ENCODE measurements around the gene KAZN.

DNA sequence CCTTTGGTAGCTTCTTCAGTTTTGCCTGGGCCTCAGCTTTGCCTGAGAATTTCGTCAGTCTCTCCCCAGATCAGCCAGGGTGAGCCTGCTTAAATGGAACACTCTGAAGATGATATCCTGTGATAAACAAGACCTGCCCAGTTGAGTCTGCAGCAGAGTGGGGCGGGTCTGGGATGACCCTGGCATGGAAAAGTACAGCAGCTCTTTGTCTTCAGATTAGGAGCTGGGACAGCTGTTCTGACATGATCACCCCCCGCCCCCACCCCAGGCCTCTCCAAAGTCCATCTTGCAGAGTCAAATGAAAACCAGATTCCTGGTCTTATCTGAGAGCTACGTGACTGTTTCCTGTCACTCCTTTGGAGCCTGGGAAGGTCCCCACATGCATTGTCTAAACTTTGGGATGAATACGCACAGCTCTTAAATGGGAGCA lies 552.9 kb downstream of the KAZN start:
- TF ChIP-seq EZH2 (IDR thresholded peaks at IDR 0.05; ENCODE audit: borderline replicate concordance, insufficient read depth, low read length, poor library complexity, severe bottlenecking), result no peak
- no peak for TF ChIP-seq CTCF (IDR thresholded peaks at IDR 0.05; ENCODE audit: poor library complexity, severe bottlenecking)
- no peak for TF ChIP-seq REST (IDR thresholded peaks at IDR 0.05; ENCODE audit: borderline replicate concordance)
- TF ChIP-seq SMC3 (conservative IDR thresholded peaks at IDR 0.05; ENCODE audit: poor library complexity), result no peak
- TF ChIP-seq MXI1 (conservative IDR thresholded peaks at IDR 0.05; ENCODE audit: poor library complexity, severe bottlenecking), result no peak
